Neuronal stem cell (in vitro differentiated cells): ENCODE data around the gene CDK18.

Source experiments
- DNase-seq: peaks from one replicate; pipeline ENCODE4 v3.0.0-alpha.2; 2013; ENCODE audit warnings: low spot score
- H2AFZ ChIP-seq: one replicate; pipeline ENCODE4 v1.6.1; 2013; ENCODE audit warnings: mild to moderate bottlenecking, low read length, inconsistent platforms
- H2AK5ac ChIP-seq: 2 replicates; pipeline ENCODE4 v1.6.1; 2013; ENCODE audit warnings: low read depth, mild to moderate bottlenecking, inconsistent platforms, low read length, moderate library complexity, mixed read lengths
- H2BK120ac ChIP-seq: 2 replicates; pipeline ENCODE4 v1.6.1; 2013; ENCODE audit warnings: low read depth, mild to moderate bottlenecking, inconsistent platforms, low read length, moderate library complexity, mixed read lengths
- H2BK12ac ChIP-seq: one replicate; pipeline ENCODE4 v1.6.1; 2013; ENCODE audit warnings: low read length, inconsistent platforms
- H2BK15ac ChIP-seq: 2 replicates; pipeline ENCODE4 v1.6.1; 2013; ENCODE audit warnings: mild to moderate bottlenecking, low read length, inconsistent platforms, mixed read lengths
- H2BK5ac ChIP-seq: one replicate; pipeline ENCODE4 v1.6.1; 2013; ENCODE audit warnings: inconsistent platforms, mild to moderate bottlenecking, low read length, moderate library complexity
- H3K14ac ChIP-seq: one replicate; pipeline ENCODE4 v1.6.1; 2013; ENCODE audit warnings: low read length, inconsistent platforms
- H3K18ac ChIP-seq: 2 replicates; pipeline ENCODE4 v1.6.1; 2013; ENCODE audit warnings: low read length, inconsistent platforms
- H3K23ac ChIP-seq: 2 replicates; pipeline ENCODE4 v1.6.1; 2013; ENCODE audit warnings: low read depth, mild to moderate bottlenecking, mixed read lengths, low read length, inconsistent platforms; ENCODE audit not compliant: poor library complexity
- H3K27ac ChIP-seq: replicated peaks from 3 replicates; pipeline ENCODE4 v1.5.1; 2013; ENCODE audit warnings: low read length, inconsistent platforms
- H3K27me3 ChIP-seq, 3 experiments: 2 replicates each; pipeline ENCODE4 v1.6.1; 2013; ENCODE audit warnings: low read length in 3 of 3, mild to moderate bottlenecking in 2 of 3, inconsistent platforms in 1 of 3, low read depth in 1 of 3, mixed read lengths in 1 of 3, moderate library complexity in 1 of 3; ENCODE audit not compliant: control insufficient read depth in 3 of 3, insufficient read depth in 3 of 3
- H3K36me3 ChIP-seq, 2 donors: replicated peaks in 1 of 2; 2 replicates each; pipeline ENCODE4 v1.6.1; 2013; ENCODE audit warnings: low read length in 2 of 2; ENCODE audit not compliant: control insufficient read depth in 2 of 2, insufficient read depth in 2 of 2
- H3K4ac ChIP-seq: 2 replicates; pipeline ENCODE4 v1.6.1; 2013; ENCODE audit warnings: inconsistent platforms, mild to moderate bottlenecking, low read length, moderate library complexity
- H3K4me1 ChIP-seq, 2 donors: 1 replicate in 1 of 2; 2 replicates in 1 of 2; pipeline ENCODE4 v1.6.1; 2013; ENCODE audit warnings: low read length in 2 of 2, low read depth in 1 of 2; ENCODE audit not compliant: control insufficient read depth in 2 of 2, insufficient read depth in 1 of 2
- H3K4me2 ChIP-seq: one replicate; pipeline ENCODE4 v1.6.1; 2013; ENCODE audit warnings: mild to moderate bottlenecking, low read length, inconsistent platforms; ENCODE audit not compliant: insufficient read depth, poor library complexity, severe bottlenecking
- H3K4me3 ChIP-seq, 2 donors: 2 replicates each; pipeline ENCODE4 v1.5.1; 2013; ENCODE audit warnings: low read length in 2 of 2, mild to moderate bottlenecking in 2 of 2, inconsistent platforms in 1 of 2, moderate library complexity in 1 of 2
- H3K79me1 ChIP-seq: one replicate; pipeline ENCODE4 v1.6.1; 2013; ENCODE audit warnings: low read depth, mild to moderate bottlenecking, inconsistent platforms, low read length, moderate library complexity
- H3K9ac ChIP-seq: one replicate; pipeline ENCODE4 v1.6.1; 2013; ENCODE audit warnings: mild to moderate bottlenecking, low read depth, low read length, inconsistent platforms; ENCODE audit not compliant: poor library complexity
- H3K9me3 ChIP-seq, 2 donors: replicated peaks in 1 of 2; 2 replicates each; pipeline versions ENCODE3 to v1.6.1; 2013; ENCODE audit warnings: low read length in 2 of 2, mild to moderate bottlenecking in 2 of 2, inconsistent platforms in 1 of 2, low read depth in 1 of 2, mixed read lengths in 1 of 2, moderate library complexity in 1 of 2; ENCODE audit not compliant: control insufficient read depth in 2 of 2, insufficient read depth in 1 of 2
- H4K8ac ChIP-seq: one replicate; pipeline ENCODE4 v1.6.1; 2013; ENCODE audit warnings: low read depth, mild to moderate bottlenecking, inconsistent platforms, low read length, moderate library complexity
- H4K91ac ChIP-seq: one replicate; pipeline ENCODE4 v1.6.1; 2013; ENCODE audit warnings: low read length, low read depth, mild to moderate bottlenecking, inconsistent platforms; ENCODE audit not compliant: poor library complexity
- WGBS, 2 donors: extraction: QIAGEN DNeasy Blood & Tissue Kit; methylation state at CpG; one replicate each; pipeline ENCODE4 v1.1.7; 2013; ENCODE audit warnings: missing lambda C conversion rate in 2 of 2, mixed read lengths in 1 of 2; ENCODE audit not compliant: insufficient read length in 2 of 2, insufficient replicate concordance in 1 of 2; ENCODE audit errors: extremely low coverage in 2 of 2; 5-methylcytosine and 5-hydroxymethylcytosine counted together

CDK18 gene

GRCh38 chr1:205528446-205528886 is 24.0 kb downstream of the CDK18 start:
- Histone ChIP-seq H3K9me3 (no peaks in the 10 kb centered on the region), H2BK120ac (no peak overlapping the region), H3K4me1 (peaks cover 2 to 12% of the 10 kb centered on the region in 2 donors), H2BK5ac (peak overlapping the region; percentile 66), H4K91ac (no peak overlapping the region), H3K4ac (no peak overlapping the region), H2AK5ac (peak overlapping the region; percentile 15), H3K27me3 (peaks cover 0 to 38% (median 0%) of the 10 kb centered on the region in 3 experiments), H3K23ac (peak overlapping the region; percentile 92), H2AFZ (peak overlapping the region; percentile 97), H3K79me1 (peaks cover 2% of the 10 kb centered on the region), H3K14ac (peak overlapping the region; percentile 67), H2BK15ac (no peak overlapping the region), H3K4me3 (peak overlapping the region in 1 of 2 donors; percentile 25), H3K18ac (peak overlapping the region; percentile 89), H4K8ac (peak overlapping the region; percentile 98), H3K4me2 (no peak overlapping the region), H3K27ac (no peak overlapping the region), H2BK12ac (no peak overlapping the region), H3K9ac (peak overlapping the region; percentile 83), H3K36me3 (peaks cover 0 to 11% of the 10 kb centered on the region in 2 donors)
- no peak for DNase-seq
- no CpG with 5 or more reads among the region's 9 CpGs for WGBS, 2 donors

- H2BK12ac ChIP-seq: no peak overlapping the region
- no peak overlapping the region for H4K91ac ChIP-seq
- peak overlapping the region; percentile 66 for H2BK5ac ChIP-seq
- H2AK5ac ChIP-seq: peak overlapping the region; percentile 15
- H3K9ac ChIP-seq: peak overlapping the region; percentile 83
- peak overlapping the region in 1 of 2 donors; percentile 25 for H3K4me3 ChIP-seq
- peak overlapping the region; percentile 89 for H3K18ac ChIP-seq
- H3K36me3 ChIP-seq: peaks cover 0 to 8% of the 10 kb centered on the region in 2 donors
- H3K79me1 ChIP-seq: peaks cover 2% of the 10 kb centered on the region
- H3K27ac ChIP-seq: no peak overlapping the region
- peak overlapping the region; percentile 5 for H2BK120ac ChIP-seq
- no peak overlapping the region for H3K4ac ChIP-seq
- H3K27me3 ChIP-seq: peaks cover 0 to 42% (median 0%) of the 10 kb centered on the region in 3 experiments
- H3K23ac ChIP-seq: peak overlapping the region; percentile 92
- H2BK15ac ChIP-seq: peak overlapping the region; percentile 1
- peak overlapping the region; percentile 67 for H3K14ac ChIP-seq
- H3K4me1 ChIP-seq: peaks cover 2 to 14% of the 10 kb centered on the region in 2 donors
- no CpG with 5 or more reads among the region's 53 CpGs for WGBS, 2 donors
- H4K8ac ChIP-seq: peak overlapping the region; percentile 98
- peak; percentile 84 for DNase-seq
- peak overlapping the region; percentile 97 for H2AFZ ChIP-seq
- no peaks in the 10 kb centered on the region for H3K9me3 ChIP-seq
- peak overlapping the region; percentile 43 for H3K4me2 ChIP-seq
These were observed 24.7 kb downstream of the CDK18 start for GRCh38 chr1:205528887-205529825.

GRCh38 chr1:205530116-205530515 is 25.6 kb downstream of the CDK18 start:
- H3K4me1 ChIP-seq: peaks cover 2 to 14% of the 10 kb centered on the region in 2 donors
- no peak overlapping the region for H2BK15ac ChIP-seq
- no peak overlapping the region for H3K4me2 ChIP-seq
- WGBS, 2 donors: no CpG with 5 or more reads among the region's 6 CpGs
- H2AFZ ChIP-seq: no peak overlapping the region
- no peak overlapping the region for H4K8ac ChIP-seq
- no peak overlapping the region for H4K91ac ChIP-seq
- no peak overlapping the region for H2BK5ac ChIP-seq
- H3K18ac ChIP-seq: no peak overlapping the region
- peaks cover 2% of the 10 kb centered on the region for H3K79me1 ChIP-seq
- no peak overlapping the region for H2BK12ac ChIP-seq
- no peaks in the 10 kb centered on the region for H3K9me3 ChIP-seq
- no peak overlapping the region for H3K23ac ChIP-seq
- no peak overlapping the region for H3K27ac ChIP-seq
- H2BK120ac ChIP-seq: no peak overlapping the region
- no peak overlapping the region for H3K9ac ChIP-seq
- peaks cover 0 to 51% (median 0%) of the 10 kb centered on the region in 3 experiments for H3K27me3 ChIP-seq
- no peak overlapping the region for H3K4ac ChIP-seq
- H2AK5ac ChIP-seq: no peak overlapping the region
- H3K4me3 ChIP-seq: no peak overlapping the region
- H3K14ac ChIP-seq: no peak overlapping the region
- no peak for DNase-seq
- H3K36me3 ChIP-seq: peaks cover 0 to 3% of the 10 kb centered on the region in 2 donors
